ENCODE data around the gene PPM1K.

- TF ChIP-seq CTCF (conservative IDR thresholded peaks at IDR 0.05; ENCODE audit: low read depth in 2 of 2) (no peak), CREB1 (CRISPR knock-in tag; IDR thresholded peaks at IDR 0.05; ENCODE audit: low read depth) (no peak), POLR2AphosphoS5 (IDR thresholded peaks at IDR 0.05; ENCODE audit: low read depth) (no peak), EZH2 (IDR thresholded peaks at IDR 0.05; ENCODE audit: low read depth, unreplicated experiment) (no peak)
These were observed 53.9 kb downstream of the PPM1K start for GRCh38 chr4:88230461-88230891.

Measured in GM23338 (cell line).